ENCODE measurements around the gene ZC2HC1C. TPM values are rescaled to one million over a fixed set of nuclear protein-coding genes. Genes with fewer than 3 reads are reported as not detected.

ZC2HC1C gene
- total RNA-seq, 1 donor from 2014 or later: 1.0 TPM

DNA sequence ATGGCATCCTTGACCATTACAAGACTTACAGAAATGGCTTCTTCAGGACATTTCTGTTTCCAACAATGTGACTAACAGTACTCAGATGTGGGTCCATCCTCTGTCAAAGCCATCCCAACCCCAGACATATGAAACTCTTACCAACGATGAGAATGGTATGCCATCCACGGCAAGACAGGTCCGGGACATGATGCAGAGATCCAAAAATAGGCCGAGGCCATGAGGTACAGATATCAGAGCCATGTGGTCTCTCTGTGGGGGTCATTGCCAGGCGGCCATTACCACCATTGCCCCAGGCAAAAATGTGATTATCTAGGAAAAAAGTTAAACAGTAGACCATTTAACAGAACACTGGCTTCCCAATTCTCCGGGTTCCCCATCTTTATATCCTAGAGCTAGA lies 27.5 kb downstream of the ZC2HC1C start:
- no peak for DNase-seq (ENCODE audit: extremely low spot score, unreplicated experiment)
- no peak overlapping the region for H3K4me3 Mint-ChIP-seq (ENCODE audit: unreplicated experiment)
- TF ChIP-seq CTCF (IDR thresholded peaks at IDR 0.05): no peak
- no peaks in the 10 kb centered on the region for H3K4me1 Mint-ChIP-seq (ENCODE audit: unreplicated experiment)
- no peaks in the 10 kb centered on the region for H3K9me3 Mint-ChIP-seq (ENCODE audit: unreplicated experiment)
- peaks cover 52% of the 10 kb centered on the region for H3K36me3 Mint-ChIP-seq (ENCODE audit: unreplicated experiment)
- no peak overlapping the region for H3K27ac Mint-ChIP-seq (ENCODE audit: unreplicated experiment)
- H3K27me3 Mint-ChIP-seq (ENCODE audit: unreplicated experiment): no peaks in the 10 kb centered on the region

GRCh38 chr14:75098212-75098611 lies 28.8 kb downstream of the ZC2HC1C start:
- Mint-ChIP-seq H3K27me3 (ENCODE audit: unreplicated experiment) (no peaks in the 10 kb centered on the region), H3K27ac (ENCODE audit: unreplicated experiment) (no peak overlapping the region), H3K4me1 (ENCODE audit: unreplicated experiment) (no peaks in the 10 kb centered on the region), H3K4me3 (ENCODE audit: unreplicated experiment) (no peak overlapping the region), H3K9me3 (ENCODE audit: unreplicated experiment) (no peaks in the 10 kb centered on the region), H3K36me3 (ENCODE audit: unreplicated experiment) (peaks cover 55% of the 10 kb centered on the region)
- no peak for DNase-seq (ENCODE audit: extremely low spot score, unreplicated experiment)
- no peak for TF ChIP-seq CTCF (IDR thresholded peaks at IDR 0.05)

DNA sequence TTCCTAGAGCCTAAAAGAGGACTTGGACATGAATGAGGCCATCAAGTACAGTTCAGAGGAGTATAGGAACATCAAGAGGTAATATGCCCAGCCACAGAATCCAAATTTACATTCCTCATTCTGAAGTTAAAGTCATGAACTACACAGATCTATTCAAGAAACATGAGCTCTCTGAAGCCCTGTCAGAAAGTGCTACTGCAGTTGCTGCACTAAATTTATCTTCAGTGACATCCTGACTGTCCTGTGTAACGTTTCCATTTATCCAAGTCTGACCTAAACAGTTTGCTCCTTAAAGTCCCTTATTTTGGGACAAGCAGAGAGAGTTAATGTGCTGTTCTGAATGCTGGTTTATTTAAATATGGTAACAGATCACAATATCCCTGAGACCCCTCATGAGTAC lies 29.2 kb downstream of the ZC2HC1C start:
- Mint-ChIP-seq H3K9me3 (ENCODE audit: unreplicated experiment) (no peaks in the 10 kb centered on the region), H3K4me3 (ENCODE audit: unreplicated experiment) (no peak overlapping the region), H3K36me3 (ENCODE audit: unreplicated experiment) (peaks cover 56% of the 10 kb centered on the region), H3K4me1 (ENCODE audit: unreplicated experiment) (no peaks in the 10 kb centered on the region), H3K27me3 (ENCODE audit: unreplicated experiment) (no peaks in the 10 kb centered on the region), H3K27ac (ENCODE audit: unreplicated experiment) (no peak overlapping the region)
- DNase-seq (ENCODE audit: extremely low spot score, unreplicated experiment): no peak
- no peak for TF ChIP-seq CTCF (IDR thresholded peaks at IDR 0.05)

- Mint-ChIP-seq H3K4me1 (ENCODE audit: unreplicated experiment) (no peaks in the 10 kb centered on the region), H3K27ac (ENCODE audit: unreplicated experiment) (no peak overlapping the region), H3K36me3 (ENCODE audit: unreplicated experiment) (peaks cover 63% of the 10 kb centered on the region), H3K4me3 (ENCODE audit: unreplicated experiment) (no peak overlapping the region), H3K27me3 (ENCODE audit: unreplicated experiment) (no peaks in the 10 kb centered on the region), H3K9me3 (ENCODE audit: unreplicated experiment) (no peaks in the 10 kb centered on the region)
- DNase-seq (ENCODE audit: extremely low spot score, unreplicated experiment): no peak
- no peak for TF ChIP-seq CTCF (IDR thresholded peaks at IDR 0.05)
Measured at GRCh38 chr14:75101491-75101890, 32.0 kb downstream of the ZC2HC1C start.

DNA sequence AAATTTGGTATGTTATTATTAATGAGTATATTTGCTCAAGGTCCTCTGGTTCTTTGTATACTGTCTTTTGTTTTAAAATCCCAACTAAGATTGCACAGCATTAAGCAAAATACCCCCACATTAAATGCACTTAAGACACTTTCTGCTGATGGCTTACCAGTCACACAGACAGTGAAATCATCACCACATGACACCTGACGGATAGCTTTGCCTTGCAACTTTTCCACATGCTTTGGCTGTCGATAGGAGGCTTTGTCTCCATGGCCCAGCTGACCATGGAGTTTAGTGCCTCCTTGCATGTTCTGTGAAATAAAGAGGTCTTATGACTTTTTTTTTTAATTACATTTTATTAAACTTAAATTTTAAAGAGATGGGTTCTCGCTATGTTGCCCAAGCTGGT lies 37.7 kb downstream of the ZC2HC1C start:
- H3K36me3 Mint-ChIP-seq (ENCODE audit: unreplicated experiment): peaks cover 65% of the 10 kb centered on the region
- no peak for TF ChIP-seq CTCF (IDR thresholded peaks at IDR 0.05)
- H3K4me3 Mint-ChIP-seq (ENCODE audit: unreplicated experiment): no peak overlapping the region
- H3K9me3 Mint-ChIP-seq (ENCODE audit: unreplicated experiment): no peaks in the 10 kb centered on the region
- H3K27me3 Mint-ChIP-seq (ENCODE audit: unreplicated experiment): no peaks in the 10 kb centered on the region
- H3K4me1 Mint-ChIP-seq (ENCODE audit: unreplicated experiment): no peaks in the 10 kb centered on the region
- DNase-seq (ENCODE audit: extremely low spot score, unreplicated experiment): no peak
- no peak overlapping the region for H3K27ac Mint-ChIP-seq (ENCODE audit: unreplicated experiment)

Measured in osteocyte (in vitro differentiated cells).